Endothelial cell of umbilical vein (primary cell): ENCODE results near the gene TAGLN. TPM values are rescaled to one million over a fixed set of nuclear protein-coding genes. Genes with fewer than 3 reads are reported as not detected.

ENCODE experiments used
- BruUV-seq: library from RNA; stranded (reverse); fragments of 400-500 nt; replicated peaks from 2 replicates; lab custom pipeline; 2021; lab: Mats Ljungman, UMichigan
- CTCF ChIA-PET: fragments of 300-600, 350-600 bp; sonication (Branson Sonifier 250); formaldehyde crosslinking; loops from one replicate; lab custom pipeline; 2021; ENCODE audit warnings: antibody characterized with exemption, inconsistent platforms; lab: Charles Lee
- POLR2A ChIA-PET: fragments of 300-600, 350-600 bp; sonication (Branson Sonifier 250); formaldehyde crosslinking; loops from one replicate; lab custom pipeline; 2021; ENCODE audit warnings: antibody characterized with exemption, inconsistent platforms; lab: Charles Lee
- DNase-seq: peaks from one replicate; pipeline ENCODE4 v3.0.0-alpha.2; 2011; ENCODE audit warnings: low read depth, low spot score
- FAIRE-seq: peaks from 2 replicates; lab custom pipeline; 2011; peaks lifted over from hg19 to GRCh38; lab: Jason Lieb, UNC
- H2AFZ ChIP-seq: 2 replicates; pipeline ENCODE4 v1.6.0; 2012; ENCODE audit warnings: low read depth, low read length, control low read depth, inconsistent platforms
- H3K27ac ChIP-seq: 2 replicates; pipeline ENCODE4 v1.5.1; 2011; ENCODE audit warnings: low read depth, mild to moderate bottlenecking, control low read depth, low read length, moderate library complexity; ENCODE audit not compliant: insufficient read depth
- H3K27me3 ChIP-seq, 2 experiments: 2 replicates each; pipeline versions ENCODE4 v1.6.0 to v1.6.1; 2011; ENCODE audit warnings: low read length in 2 of 2, mixed read lengths in 1 of 2; ENCODE audit not compliant: control insufficient read depth in 2 of 2, insufficient read depth in 2 of 2
- H3K36me3 ChIP-seq, 2 experiments: 2 replicates in 1 of 2; 3 replicates in 1 of 2; pipeline ENCODE4 v1.5.1; 2011; ENCODE audit warnings: low read length in 2 of 2, mild to moderate bottlenecking in 1 of 2, moderate library complexity in 1 of 2; ENCODE audit not compliant: control insufficient read depth in 2 of 2, insufficient read depth in 2 of 2; ENCODE audit errors: extremely low read depth in 1 of 2
- H3K4me1 ChIP-seq: 3 replicates; pipeline ENCODE4 v1.5.1; 2011; ENCODE audit warnings: mild to moderate bottlenecking, low read length; ENCODE audit not compliant: control insufficient read depth, insufficient read depth; ENCODE audit errors: extremely low read depth
- H3K4me2 ChIP-seq: 2 replicates; pipeline ENCODE4 v1.6.1; 2011; ENCODE audit warnings: low read length, control low read depth, mixed read lengths; ENCODE audit not compliant: insufficient read depth
- H3K4me3 ChIP-seq, 3 experiments: fragments of 200-600 bp in 1 of 3; sonication (generic), shearing (Covaris generic) in 1 of 3; replicated peaks in 1 of 3; 2 replicates each; pipeline ENCODE4 v1.5.1; 2011 to 2016; ENCODE audit warnings: control low read depth in 3 of 3, low read length in 3 of 3, mild to moderate bottlenecking in 2 of 3, inconsistent platforms in 1 of 3, low read depth in 1 of 3, moderate library complexity in 1 of 3; ENCODE audit not compliant: insufficient read depth in 1 of 3
- H3K79me2 ChIP-seq: 2 replicates; pipeline ENCODE4 v1.6.0; 2012; ENCODE audit warnings: low read length, inconsistent platforms; ENCODE audit not compliant: control insufficient read depth, insufficient read depth
- H3K9ac ChIP-seq: replicated peaks from 2 replicates; pipeline ENCODE3; 2011; ENCODE audit warnings: low read length, control low read depth; ENCODE audit not compliant: insufficient read depth; ENCODE audit errors: extremely low read depth
- H3K9me1 ChIP-seq: replicated peaks from 3 replicates; pipeline ENCODE4 v1.6.0; 2011; ENCODE audit warnings: mild to moderate bottlenecking, low read length; ENCODE audit not compliant: control insufficient read depth, insufficient read depth; ENCODE audit errors: extremely low read depth
- H3K9me3 ChIP-seq: replicated peaks from 2 replicates; pipeline ENCODE4 v1.5.1; 2012; ENCODE audit warnings: low read length, inconsistent platforms; ENCODE audit not compliant: control insufficient read depth, insufficient read depth
- H4K20me1 ChIP-seq: replicated peaks from 2 replicates; pipeline ENCODE3; 2011; ENCODE audit warnings: mild to moderate bottlenecking, low read length; ENCODE audit not compliant: control insufficient read depth, insufficient read depth; ENCODE audit errors: extremely low read depth
- EZH2 ChIP-seq: IDR thresholded peaks from 2 replicates; pipeline ENCODE4 v1.6.1; 2012; ENCODE audit warnings: borderline replicate concordance, low read depth, mild to moderate bottlenecking, moderate library complexity, low read length, inconsistent platforms; ENCODE audit not compliant: severe bottlenecking
- GATA2 ChIP-seq: IDR thresholded peaks from 2 replicates; pipeline ENCODE4 v1.7.0; 2011; ENCODE audit warnings: low read depth, mild to moderate bottlenecking, moderate library complexity, mixed read lengths, low read length; ENCODE audit not compliant: insufficient read length, insufficient read depth
- POLR2A ChIP-seq: IDR thresholded peaks from 2 replicates; pipeline ENCODE4 v1.6.1; 2012; ENCODE audit warnings: low read depth, mild to moderate bottlenecking, control low read depth, low read length
- dilution Hi-C: fragments of 300-500 bp; cut with MboI; formaldehyde crosslinking; loops from one replicate; pipeline ENCODE4 v1.15.0; 2019; ENCODE audit warnings: low sequenced_read_pairs; ENCODE audit not compliant: extremely low pct_ligation_motif_present
- intact Hi-C: fragments of 100-400 bp; cut with micrococcal nuclease; formaldehyde crosslinking; loops from one replicate; pipeline ENCODE4 v1.10.0; 2022
- polyA plus RNA-seq, 4 experiments: library from polyadenylated mRNA; depleted of rRNA in 3 of 4; stranded (reverse) in 3 of 4; unstranded in 1 of 4; fragments of >200 nt; gene quantifications; 2 replicates each; pipeline versions ENCODE4 v1.2.1 to v1.2.3, GENCODE V29; 2011 to 2012; ENCODE audit warnings: missing spikeins in 1 of 4
- total RNA-seq: library from RNA; stranded (reverse); gene quantifications from 2 replicates; pipeline ENCODE4 v1.2.3, GENCODE V29; 2021
- TF ChIP-seq, protein P1 (sequence below), 2 donors: IDR thresholded peaks; 1 replicate in 1 of 2; 2 replicates in 1 of 2; pipeline ENCODE4 v1.5.1; 2011; ENCODE audit warnings: low read length in 2 of 2, mild to moderate bottlenecking in 2 of 2, moderate library complexity in 2 of 2, control low read depth in 1 of 2, inconsistent platforms in 1 of 2, low read depth in 1 of 2; ENCODE audit not compliant: insufficient read depth in 1 of 2; ENCODE audit errors: extremely low read depth in 1 of 2

The TAGLN gene
- total and polyA plus RNA-seq, 2 donors (not counting 3 experiments of a cell fraction or from before 2014, with no cell fraction given): 20.8 to 113 TPM

DNA sequence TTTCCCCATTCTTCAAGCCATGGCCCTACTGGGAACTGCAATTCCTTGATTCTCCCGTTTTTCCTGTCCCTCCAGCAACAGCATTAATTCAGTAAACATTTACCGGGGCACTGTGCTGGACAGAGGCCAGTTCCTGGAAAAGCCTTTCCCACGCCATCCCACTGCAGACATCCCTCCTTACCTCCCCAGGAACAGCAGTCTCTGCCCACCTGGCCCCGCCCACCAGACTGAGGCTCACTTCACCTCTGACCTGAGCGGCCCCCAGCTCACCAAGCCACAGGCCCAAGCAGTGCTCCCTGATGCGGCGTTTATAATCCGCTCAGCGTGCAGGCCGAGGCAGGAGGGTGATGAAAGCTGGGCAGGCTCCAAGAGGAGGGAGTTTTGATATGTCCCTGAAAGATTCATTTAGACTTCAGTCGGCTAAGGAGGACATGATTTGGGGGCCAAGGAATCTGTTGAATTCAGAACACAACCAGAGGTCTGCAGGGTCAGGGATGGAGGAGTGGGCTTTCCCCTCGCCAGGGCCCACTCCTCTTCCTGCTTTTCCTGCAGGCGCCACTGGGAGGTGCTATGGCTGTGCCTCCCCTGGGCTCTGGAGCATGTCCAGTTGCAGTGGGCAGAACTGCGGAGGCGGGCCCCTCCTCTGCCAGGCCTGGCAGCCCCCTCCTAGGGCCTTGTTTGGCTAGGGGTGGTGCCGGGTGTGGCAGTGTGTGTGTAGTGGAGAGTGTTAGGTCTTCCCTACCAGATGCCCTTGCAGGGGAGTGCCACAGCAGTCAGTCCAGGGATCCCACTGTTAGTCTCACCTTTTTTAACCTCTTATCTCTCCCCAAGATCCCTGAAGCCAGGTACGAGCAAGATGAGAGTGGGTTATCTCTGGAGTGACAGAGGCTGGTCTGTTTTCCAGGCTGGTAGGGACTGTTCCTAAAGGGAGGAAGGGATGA is 1.4 kb upstream of the TAGLN start:
- H3K9ac ChIP-seq: no peak overlapping the region
- ChIA-PET CTCF (interaction anchor here (1.1 to 1.3 kb wide), 3 partner anchors 16 to 29 kb away, joined by 3 to 4 read pairs (median 3); no protein-coding TSS in a partner anchor), POLR2A (no interaction called here)
- H4K20me1 ChIP-seq: no peaks in the 10 kb centered on the region
- H3K4me3 ChIP-seq: no peak overlapping the region
- dilution Hi-C loops (no loop called here), intact Hi-C loops (loop anchor here (2.0 kb wide), 1 partner anchor 19 kb away; the partner anchor contains the start of gene SIDT2)
- H3K9me3 ChIP-seq: no peaks in the 10 kb centered on the region
- H3K4me2 ChIP-seq: no peak overlapping the region
- no peaks in the 10 kb centered on the region for H3K9me1 ChIP-seq
- H2AFZ ChIP-seq: no peak overlapping the region
- FAIRE-seq: no peak
- no peak for DNase-seq
- no peak overlapping the region for H3K27ac ChIP-seq
- no peaks in the 10 kb centered on the region for H3K27me3 ChIP-seq
- BruUV-seq: no TSS peak
- TF ChIP-seq GATA2: no peak
- no peak for TF ChIP-seq POLR2A
- TF ChIP-seq EZH2: no peak
- TF ChIP-seq, protein P1, sequence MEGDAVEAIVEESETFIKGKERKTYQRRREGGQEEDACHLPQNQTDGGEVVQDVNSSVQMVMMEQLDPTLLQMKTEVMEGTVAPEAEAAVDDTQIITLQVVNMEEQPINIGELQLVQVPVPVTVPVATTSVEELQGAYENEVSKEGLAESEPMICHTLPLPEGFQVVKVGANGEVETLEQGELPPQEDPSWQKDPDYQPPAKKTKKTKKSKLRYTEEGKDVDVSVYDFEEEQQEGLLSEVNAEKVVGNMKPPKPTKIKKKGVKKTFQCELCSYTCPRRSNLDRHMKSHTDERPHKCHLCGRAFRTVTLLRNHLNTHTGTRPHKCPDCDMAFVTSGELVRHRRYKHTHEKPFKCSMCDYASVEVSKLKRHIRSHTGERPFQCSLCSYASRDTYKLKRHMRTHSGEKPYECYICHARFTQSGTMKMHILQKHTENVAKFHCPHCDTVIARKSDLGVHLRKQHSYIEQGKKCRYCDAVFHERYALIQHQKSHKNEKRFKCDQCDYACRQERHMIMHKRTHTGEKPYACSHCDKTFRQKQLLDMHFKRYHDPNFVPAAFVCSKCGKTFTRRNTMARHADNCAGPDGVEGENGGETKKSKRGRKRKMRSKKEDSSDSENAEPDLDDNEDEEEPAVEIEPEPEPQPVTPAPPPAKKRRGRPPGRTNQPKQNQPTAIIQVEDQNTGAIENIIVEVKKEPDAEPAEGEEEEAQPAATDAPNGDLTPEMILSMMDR (IDR thresholded peaks at IDR 0.05; ENCODE audit: extremely low read depth in 1 of 2, insufficient read depth in 1 of 2, low read depth in 1 of 2, low read length in 2 of 2): peak; percentile 36 to 41
- peaks cover 9% of the 10 kb centered on the region for H3K4me1 ChIP-seq
- H3K79me2 ChIP-seq: no peaks in the 10 kb centered on the region
- H3K36me3 ChIP-seq: peaks cover 0 to 3% of the 10 kb centered on the region in 2 experiments
